Mucosa of stomach (tissue), 1 donor: ENCODE results near the gene MAN1B1.

Experiments
- H3K27me3 ChIP-seq: one replicate; pipeline ENCODE4 v1.7.0; 2013; ENCODE audit warnings: mild to moderate bottlenecking, low read length; ENCODE audit not compliant: control insufficient read depth, insufficient read depth
- H3K36me3 ChIP-seq: one replicate; pipeline ENCODE4 v1.7.0; 2013; ENCODE audit warnings: low read length; ENCODE audit not compliant: control insufficient read depth, insufficient read depth
- H3K4me1 ChIP-seq: one replicate; pipeline ENCODE4 v1.7.0; 2013; ENCODE audit warnings: mild to moderate bottlenecking, low read length; ENCODE audit not compliant: control insufficient read depth, insufficient read depth
- H3K4me3 ChIP-seq: one replicate; pipeline ENCODE4 v1.7.0; 2013; ENCODE audit warnings: low read length
- H3K9ac ChIP-seq: one replicate; pipeline ENCODE4 v1.7.0; 2013; ENCODE audit warnings: mild to moderate bottlenecking, low read length, moderate library complexity
- H3K9me3 ChIP-seq: one replicate; pipeline ENCODE4 v1.7.0; 2013; ENCODE audit warnings: mild to moderate bottlenecking, low read length, moderate library complexity; ENCODE audit not compliant: control insufficient read depth
- donor health status: Pancreatic carcinoma.

The MAN1B1 gene

DNA sequence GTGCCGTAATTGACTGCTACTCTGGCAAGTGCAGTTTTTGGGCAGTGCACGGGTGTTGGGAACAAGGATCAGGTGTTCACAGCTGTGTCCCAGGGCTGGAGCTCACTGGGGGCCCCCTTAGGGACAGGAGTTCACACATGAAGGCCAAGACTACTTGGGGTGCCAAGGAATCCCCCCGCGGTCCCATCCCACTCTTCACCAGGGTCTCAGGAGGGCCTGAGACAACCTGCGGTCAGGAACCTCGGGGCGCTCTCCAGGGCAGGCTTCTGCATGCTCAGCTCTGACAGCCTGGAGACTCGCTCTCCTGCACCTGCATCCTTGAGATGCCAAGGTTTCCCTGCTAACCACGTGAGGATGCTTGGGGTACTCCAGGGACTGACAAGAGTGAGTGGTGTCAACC, 2.3 kb upstream of the MAN1B1 start:
- no peaks in the 10 kb centered on the region for H3K27me3 ChIP-seq
- no peaks in the 10 kb centered on the region for H3K36me3 ChIP-seq
- H3K9ac ChIP-seq: no peak overlapping the region
- H3K4me3 ChIP-seq: no peak overlapping the region
- H3K4me1 ChIP-seq: peaks cover 34% of the 10 kb centered on the region
- no peaks in the 10 kb centered on the region for H3K9me3 ChIP-seq

DNA sequence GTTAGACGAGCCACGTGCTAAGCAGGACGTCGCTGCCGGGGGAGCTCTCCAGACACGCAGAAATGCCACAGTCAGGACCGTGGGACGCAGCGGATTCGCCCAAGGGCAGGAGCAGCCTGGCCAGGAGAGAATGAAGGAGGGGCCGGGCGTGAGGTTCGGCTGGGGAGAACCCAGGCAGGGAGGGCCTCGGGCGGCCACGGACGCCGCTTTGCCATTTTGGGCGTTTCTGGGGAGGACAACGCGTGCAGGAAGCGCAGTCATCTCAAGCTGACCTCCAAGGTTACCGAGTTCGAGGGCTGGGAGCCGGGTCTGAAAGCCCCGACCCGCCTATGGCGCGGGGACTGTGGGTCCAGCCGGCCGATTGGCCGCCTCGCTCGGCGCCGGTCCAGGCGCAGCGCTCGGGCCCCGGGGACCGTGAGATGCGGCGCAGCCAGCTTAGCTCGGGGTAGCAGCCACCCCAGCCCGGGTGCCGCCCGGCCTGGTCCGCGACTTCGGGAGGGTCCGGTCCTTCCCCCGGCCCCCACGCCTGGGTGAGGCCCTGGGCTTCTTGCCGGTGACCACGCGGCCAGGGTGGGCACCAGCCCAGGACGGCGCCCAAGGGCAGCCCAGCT, 760 bp upstream of the MAN1B1 start:
- Histone ChIP-seq H3K36me3 (no peaks in the 10 kb centered on the region), H3K9me3 (no peaks in the 10 kb centered on the region), H3K4me3 (peak overlapping the region; percentile 50), H3K9ac (peak overlapping the region; percentile 79), H3K27me3 (no peaks in the 10 kb centered on the region), H3K4me1 (peaks cover 31% of the 10 kb centered on the region)

DNA sequence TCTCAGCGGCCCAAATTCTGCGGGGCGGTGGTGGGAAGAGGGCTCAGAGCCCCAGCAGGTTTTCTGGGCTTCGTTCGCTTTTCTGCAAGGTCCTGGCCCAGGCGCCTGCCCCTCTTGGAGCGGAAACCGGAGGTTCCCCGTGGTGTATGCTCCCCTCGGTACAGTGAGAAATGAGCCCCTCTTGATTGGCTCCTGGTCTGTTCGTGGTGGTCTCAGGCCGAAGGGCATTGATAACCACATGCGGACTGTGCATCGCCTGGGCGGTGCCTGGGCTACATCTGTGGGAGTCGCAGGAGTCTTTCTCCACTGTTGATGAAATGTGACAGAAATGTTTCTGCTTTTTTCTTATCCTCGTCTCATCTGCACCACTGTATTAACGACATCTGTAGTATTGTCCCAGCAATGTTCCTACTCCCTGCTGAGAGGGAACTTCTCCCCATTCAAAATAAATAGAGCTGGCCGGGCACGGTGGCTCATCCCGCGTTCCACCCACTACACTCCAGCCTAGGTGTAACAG, 682 bp downstream of the MAN1B1 start:
- peak overlapping the region; percentile 79 for H3K9ac ChIP-seq
- no peaks in the 10 kb centered on the region for H3K36me3 ChIP-seq
- peak overlapping the region; percentile 60 for H3K4me3 ChIP-seq
- H3K4me1 ChIP-seq: peaks cover 31% of the 10 kb centered on the region
- H3K9me3 ChIP-seq: no peaks in the 10 kb centered on the region
- no peaks in the 10 kb centered on the region for H3K27me3 ChIP-seq

DNA sequence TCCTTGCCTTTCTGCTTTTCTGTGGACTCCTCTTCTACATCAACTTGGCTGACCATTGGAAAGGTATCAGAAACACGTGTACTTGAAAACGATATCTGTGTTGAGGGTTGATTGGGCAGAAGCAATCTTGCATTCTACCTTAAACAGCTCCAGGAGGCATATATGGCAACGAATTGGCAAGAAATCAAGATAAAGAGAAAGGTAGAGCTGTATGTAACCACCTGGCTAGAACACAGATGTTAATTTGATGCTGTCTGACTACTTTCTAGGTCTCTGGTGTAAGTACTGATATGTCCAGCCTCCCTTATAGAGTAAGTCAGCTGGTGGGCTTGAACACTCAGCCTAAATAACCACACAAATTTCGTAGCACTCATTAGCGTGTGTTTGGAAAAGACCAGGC, 1.3 kb downstream of the MAN1B1 start:
- Histone ChIP-seq H3K9me3 (no peaks in the 10 kb centered on the region), H3K27me3 (no peaks in the 10 kb centered on the region), H3K4me3 (no peak overlapping the region), H3K9ac (no peak overlapping the region), H3K36me3 (no peaks in the 10 kb centered on the region), H3K4me1 (peaks cover 29% of the 10 kb centered on the region)

DNA sequence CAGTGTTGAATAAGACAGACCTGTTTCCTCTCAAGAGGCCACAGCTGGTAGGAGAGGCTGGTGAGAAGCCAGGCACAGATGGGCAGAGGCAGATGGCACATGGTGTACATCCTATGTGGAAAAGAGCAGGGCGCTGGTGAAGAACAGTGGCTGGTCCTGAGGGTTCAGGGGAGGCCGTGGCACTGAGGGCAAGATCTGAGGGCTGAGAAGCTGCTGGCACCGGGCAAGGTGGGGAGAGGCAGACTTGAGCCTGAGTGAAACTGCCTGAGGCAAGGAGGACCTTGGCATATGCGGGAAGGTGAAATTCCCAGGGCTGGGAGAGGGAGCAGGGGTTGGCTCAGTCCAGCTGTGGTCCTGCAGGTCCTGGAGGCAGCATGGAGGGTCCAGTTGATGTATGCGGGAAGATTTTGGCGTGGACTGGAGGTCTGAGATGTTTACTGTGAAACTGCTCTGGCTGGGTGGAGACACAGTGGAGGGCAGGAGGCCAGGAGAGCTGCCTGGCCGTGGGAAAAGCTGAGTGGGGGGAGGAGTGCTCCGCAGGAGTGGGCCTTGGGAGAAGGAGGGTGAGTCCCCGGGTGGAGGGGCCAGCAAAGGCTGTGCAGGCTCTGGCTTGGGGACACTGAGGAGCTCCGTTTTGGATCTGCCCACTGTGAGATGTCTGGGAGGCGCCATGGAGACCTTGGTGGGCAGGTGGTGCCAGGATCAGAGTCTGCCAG, 2.6 kb downstream of the MAN1B1 start:
- H3K4me1 ChIP-seq: peaks cover 16% of the 10 kb centered on the region
- no peaks in the 10 kb centered on the region for H3K27me3 ChIP-seq
- no peaks in the 10 kb centered on the region for H3K36me3 ChIP-seq
- no peak overlapping the region for H3K4me3 ChIP-seq
- H3K9ac ChIP-seq: no peak overlapping the region
- no peaks in the 10 kb centered on the region for H3K9me3 ChIP-seq

DNA sequence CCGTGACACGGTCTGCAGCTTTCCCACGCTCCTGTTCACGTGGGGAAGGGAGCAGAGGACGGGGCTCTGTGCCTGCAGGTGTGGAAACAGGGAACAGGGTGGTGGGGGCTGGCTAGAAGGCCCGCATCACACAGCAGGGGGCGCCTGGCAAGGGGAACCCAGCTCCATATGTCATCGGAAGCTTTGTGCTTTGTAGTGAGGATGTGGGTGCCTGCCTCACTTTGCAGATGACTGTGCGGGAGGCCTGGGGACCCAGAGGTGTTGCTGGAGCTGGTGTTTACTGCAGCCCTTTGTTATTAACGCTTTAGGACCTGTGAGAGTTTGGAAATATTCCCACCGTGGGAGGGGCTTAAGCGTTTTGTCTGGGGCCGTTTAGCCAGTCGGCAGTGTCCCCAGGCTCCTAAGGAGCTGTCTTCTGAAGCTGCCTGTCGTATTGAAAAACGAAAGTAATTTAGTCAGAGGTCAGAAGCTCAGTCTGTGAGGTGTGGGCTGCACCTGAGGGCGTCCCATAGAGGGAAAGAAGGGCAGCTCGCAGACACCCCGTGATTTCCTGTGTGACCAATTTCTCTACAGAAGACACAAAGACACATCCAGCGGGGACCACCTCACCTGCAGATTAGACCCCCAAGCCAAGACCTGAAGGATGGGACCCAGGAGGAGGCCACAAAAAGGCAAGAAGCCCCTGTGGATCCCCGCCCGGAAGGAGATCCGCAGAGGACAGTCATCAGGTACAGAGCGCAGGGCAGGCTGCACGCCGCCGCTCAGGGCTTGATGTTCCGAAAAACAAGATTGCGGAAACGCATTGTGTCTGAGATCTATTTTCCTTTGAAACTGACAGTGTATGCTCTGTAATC, 9.1 kb downstream of the MAN1B1 start:
- Histone ChIP-seq H3K4me3 (no peak overlapping the region), H3K9me3 (no peaks in the 10 kb centered on the region), H3K9ac (no peak overlapping the region), H3K27me3 (no peaks in the 10 kb centered on the region), H3K36me3 (peaks cover 14% of the 10 kb centered on the region), H3K4me1 (no peaks in the 10 kb centered on the region)

DNA sequence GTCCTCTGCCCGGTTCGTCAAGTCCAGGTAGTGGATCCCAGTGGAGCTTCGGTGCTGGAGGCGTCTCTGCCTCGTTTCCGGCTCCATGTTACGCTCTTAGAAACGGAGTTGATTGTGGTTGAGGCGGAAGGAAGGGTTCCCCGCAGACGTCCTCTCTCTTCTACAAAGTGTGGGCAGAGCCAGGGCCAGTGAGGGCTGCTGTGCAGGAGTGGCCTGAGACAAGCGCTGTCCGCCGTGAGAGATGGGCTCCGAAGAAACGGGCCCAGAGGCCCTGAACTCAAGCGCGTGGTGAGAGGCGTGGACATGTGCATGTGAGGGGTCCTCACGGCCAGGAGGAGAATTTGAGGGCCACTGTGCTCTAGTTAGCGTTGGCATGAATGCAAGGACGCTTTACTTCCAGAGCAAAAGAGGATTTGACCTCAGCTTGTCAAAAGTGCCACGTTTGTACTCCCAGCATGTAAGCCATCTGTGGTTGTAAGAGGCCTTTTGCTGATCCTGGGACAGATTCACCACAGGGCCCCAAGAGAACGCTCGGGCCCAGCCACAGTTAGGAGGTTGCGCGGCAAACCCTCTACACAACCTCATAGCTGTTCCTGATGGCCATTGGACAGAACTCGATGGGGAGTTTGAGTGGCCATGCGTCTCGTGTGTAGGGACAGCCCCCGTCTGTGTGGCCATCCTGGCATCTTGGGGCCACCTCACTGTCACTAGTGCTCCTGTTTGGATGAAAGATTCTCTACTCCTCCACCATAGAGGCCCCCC, 10.2 kb downstream of the MAN1B1 start:
- Histone ChIP-seq H3K4me3 (no peak overlapping the region), H3K9me3 (no peaks in the 10 kb centered on the region), H3K4me1 (no peaks in the 10 kb centered on the region), H3K27me3 (no peaks in the 10 kb centered on the region), H3K9ac (no peak overlapping the region), H3K36me3 (peaks cover 18% of the 10 kb centered on the region)

DNA sequence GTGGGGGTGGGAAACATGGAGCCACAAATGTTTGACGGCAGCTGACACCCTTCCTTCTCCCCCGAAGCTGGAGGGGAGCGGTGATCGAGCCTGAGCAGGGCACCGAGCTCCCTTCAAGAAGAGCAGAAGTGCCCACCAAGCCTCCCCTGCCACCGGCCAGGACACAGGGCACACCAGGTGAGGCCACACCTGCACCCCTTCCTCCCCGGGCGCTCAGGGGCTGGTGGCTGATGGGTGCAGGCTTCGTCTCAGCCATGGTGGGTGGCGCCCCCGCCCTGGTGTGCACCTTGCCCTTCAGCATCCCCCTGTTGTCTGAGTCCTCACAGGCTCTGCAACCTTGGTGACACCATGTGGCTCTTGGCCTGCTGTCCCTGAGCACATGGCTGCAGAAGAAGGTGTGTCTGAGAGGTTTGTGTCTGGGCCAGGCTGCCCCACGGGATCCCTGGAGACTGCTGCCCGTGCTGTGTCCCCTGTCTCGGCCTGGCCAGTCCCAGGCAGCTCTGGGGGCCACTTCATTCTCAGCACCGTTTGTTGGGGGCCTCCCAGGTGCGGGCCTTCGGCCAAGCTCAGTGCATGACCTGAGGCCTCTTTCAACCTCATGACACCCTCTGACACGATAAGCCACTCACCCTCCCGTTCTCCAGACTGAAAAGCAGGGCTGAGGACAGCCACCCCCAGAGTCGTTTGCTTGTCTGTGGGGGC, 11.1 kb downstream of the MAN1B1 start:
- H3K4me3 ChIP-seq: no peak overlapping the region
- H3K27me3 ChIP-seq: no peaks in the 10 kb centered on the region
- no peaks in the 10 kb centered on the region for H3K4me1 ChIP-seq
- H3K9me3 ChIP-seq: no peaks in the 10 kb centered on the region
- H3K36me3 ChIP-seq: peaks cover 25% of the 10 kb centered on the region
- H3K9ac ChIP-seq: no peak overlapping the region

DNA sequence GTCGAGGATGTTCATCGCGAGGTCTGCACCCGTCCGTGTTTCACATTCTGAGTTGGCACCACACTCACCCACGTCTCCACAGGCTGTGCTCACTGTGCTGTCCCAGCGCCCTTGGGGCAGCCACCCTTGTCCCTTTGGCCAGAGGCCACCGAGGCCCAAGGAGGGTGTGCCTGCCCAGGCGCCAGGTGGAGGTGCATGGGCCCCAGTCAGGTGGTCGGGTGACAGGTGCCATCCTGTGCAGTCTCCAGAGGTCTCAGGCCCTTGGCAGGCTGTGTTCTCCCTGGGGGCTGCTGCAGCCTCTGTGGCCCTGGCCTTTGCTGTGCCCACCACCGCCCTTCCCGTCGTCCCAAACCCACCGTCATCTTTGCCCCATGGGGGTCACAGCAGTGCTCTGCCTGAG, 12.4 kb downstream of the MAN1B1 start:
- no peak overlapping the region for H3K4me3 ChIP-seq
- H3K9ac ChIP-seq: no peak overlapping the region
- H3K4me1 ChIP-seq: no peaks in the 10 kb centered on the region
- no peaks in the 10 kb centered on the region for H3K27me3 ChIP-seq
- H3K36me3 ChIP-seq: peaks cover 31% of the 10 kb centered on the region
- no peaks in the 10 kb centered on the region for H3K9me3 ChIP-seq

DNA sequence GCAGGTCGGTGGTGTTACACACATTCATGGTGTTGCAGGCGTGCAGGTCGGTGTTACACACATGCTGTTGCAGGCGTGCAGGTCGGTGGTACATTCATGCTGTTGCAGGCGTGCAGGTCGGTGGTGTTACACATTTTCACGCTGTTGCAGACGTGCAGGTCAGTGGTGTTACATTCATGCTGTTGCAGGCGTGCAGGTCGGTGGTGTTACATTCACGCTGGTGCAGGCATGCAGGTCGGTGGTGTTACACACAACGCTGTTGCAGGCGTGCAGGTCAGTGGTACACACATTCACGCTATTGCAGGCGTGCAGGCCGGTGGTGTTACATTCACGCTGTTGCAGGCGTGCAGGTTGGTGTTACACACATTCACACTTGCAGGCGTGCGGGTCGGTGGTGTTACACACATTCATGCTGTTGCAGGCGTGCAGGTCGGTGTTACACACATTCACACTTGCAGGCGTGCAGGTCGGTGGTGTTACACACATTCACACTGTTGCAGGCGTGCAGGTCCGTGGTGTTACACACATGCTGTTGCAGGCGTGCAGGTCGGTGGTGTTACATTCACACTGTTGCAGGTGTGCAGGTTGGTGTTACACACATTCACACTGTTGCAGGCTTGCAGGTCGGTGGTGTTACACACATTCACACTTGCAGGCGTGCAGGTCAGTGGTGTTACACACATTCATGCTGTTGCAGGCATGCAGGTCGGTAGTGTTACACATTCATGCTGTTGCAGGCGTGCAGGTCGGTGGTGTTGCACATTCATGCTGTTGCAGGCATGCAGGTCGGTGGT, 16.6 kb downstream of the MAN1B1 start:
- Histone ChIP-seq H3K4me1 (no peaks in the 10 kb centered on the region), H3K9ac (no peak overlapping the region), H3K9me3 (no peaks in the 10 kb centered on the region), H3K4me3 (no peak overlapping the region), H3K27me3 (no peaks in the 10 kb centered on the region), H3K36me3 (peaks cover 19% of the 10 kb centered on the region)
